Naive thymus-derived CD4-positive, alpha-beta T cell (primary cell): Measurements from ENCODE around the gene LIMS1. TPM values are rescaled to one million over a fixed set of nuclear protein-coding genes. Genes with fewer than 3 reads are reported as not detected.

Experiments
- ATAC-seq: fragments of 150-1000 bp; cut with Tn5 transposase; 2 replicates; pipeline ENCODE4 v1.10.0; 2021; ENCODE audit warnings: mild to moderate bottlenecking, moderate library complexity
- CTCF ChIA-PET: fragments of 350-600 bp; sonication (Branson Sonifier 250); formaldehyde crosslinking; loops from one replicate; lab custom pipeline; 2021; ENCODE audit warnings: antibody characterized with exemption; lab: Charles Lee
- POLR2A ChIA-PET: fragments of 350-600 bp; sonication (Branson Sonifier 250); formaldehyde crosslinking; loops from one replicate; lab custom pipeline; 2021; ENCODE audit warnings: antibody characterized with exemption, inconsistent platforms; lab: Charles Lee
- DNase-seq, 9 donors: peaks; one replicate each; pipeline versions ENCODE4 v3.0.0 to v3.0.0-alpha.2; 2020 to 2022; ENCODE audit warnings: mixed read lengths in 1 of 9
- H3K27ac ChIP-seq: one replicate; pipeline ENCODE4 v1.7.0; 2013; ENCODE audit warnings: mild to moderate bottlenecking, low read depth, low read length, moderate library complexity
- H3K27me3 ChIP-seq, 2 donors: one replicate each; pipeline ENCODE4 v1.7.0; 2013; ENCODE audit warnings: low read length in 2 of 2, mild to moderate bottlenecking in 2 of 2, moderate library complexity in 2 of 2; ENCODE audit not compliant: control insufficient read depth in 2 of 2, insufficient read depth in 2 of 2
- H3K36me3 ChIP-seq, 3 experiments: 1 replicate in 2 of 3; 2 replicates in 1 of 3; pipeline ENCODE4 v1.7.0; 2013; ENCODE audit warnings: low read length in 3 of 3, mild to moderate bottlenecking in 3 of 3, moderate library complexity in 1 of 3; ENCODE audit not compliant: insufficient read depth in 3 of 3, control insufficient read depth in 2 of 3
- H3K4me1 ChIP-seq, 2 donors: one replicate each; pipeline ENCODE4 v1.7.0; 2013; ENCODE audit warnings: low read length in 2 of 2, mild to moderate bottlenecking in 2 of 2, moderate library complexity in 1 of 2; ENCODE audit not compliant: control insufficient read depth in 2 of 2, insufficient read depth in 2 of 2
- H3K4me3 ChIP-seq: 2 replicates; pipeline ENCODE4 v1.7.0; 2013; ENCODE audit warnings: mild to moderate bottlenecking, low read length
- H3K9me3 ChIP-seq, 3 experiments: 1 replicate in 2 of 3; 2 replicates in 1 of 3; pipeline ENCODE4 v1.7.0; 2013; ENCODE audit warnings: low read length in 3 of 3; ENCODE audit not compliant: control insufficient read depth in 2 of 3
- H3K27ac Mint-ChIP-seq, 9 donors: one replicate each; pipeline ENCODE4 v1.8.0; 2020 to 2022; ENCODE audit warnings: mixed read lengths in 9 of 9, mild to moderate bottlenecking in 8 of 9, moderate library complexity in 5 of 9, inconsistent platforms in 2 of 9
- H3K27me3 Mint-ChIP-seq, 5 donors: one replicate each; pipeline ENCODE4 v1.8.0; 2021 to 2022; ENCODE audit warnings: mixed read lengths in 5 of 5, mild to moderate bottlenecking in 1 of 5
- H3K36me3 Mint-ChIP-seq, 5 donors: one replicate each; pipeline ENCODE4 v1.8.0; 2020 to 2022; ENCODE audit warnings: mixed read lengths in 5 of 5, mild to moderate bottlenecking in 3 of 5, inconsistent platforms in 1 of 5
- H3K4me1 Mint-ChIP-seq, 7 donors: one replicate each; pipeline ENCODE4 v1.8.0; 2020 to 2022; ENCODE audit warnings: mixed read lengths in 7 of 7, mild to moderate bottlenecking in 3 of 7, inconsistent platforms in 1 of 7
- H3K4me3 Mint-ChIP-seq, 10 donors: one replicate each; pipeline ENCODE4 v1.8.0; 2020 to 2022; ENCODE audit warnings: mild to moderate bottlenecking in 10 of 10, mixed read lengths in 10 of 10, moderate library complexity in 6 of 10, inconsistent platforms in 2 of 10
- H3K9me3 Mint-ChIP-seq, 11 donors: one replicate each; pipeline ENCODE4 v1.8.0; 2020 to 2022; ENCODE audit warnings: mixed read lengths in 11 of 11, mild to moderate bottlenecking in 4 of 11, inconsistent platforms in 1 of 11, moderate library complexity in 1 of 11
- intact Hi-C, 2 donors: fragments of 100-400 bp; cut with micrococcal nuclease; formaldehyde crosslinking; loops; one replicate each; pipeline ENCODE4 v1.15.1; 2023
- polyA plus RNA-seq, 2 donors: library from polyadenylated mRNA; unstranded; fragments of 300-500 nt; fragmentation: Illumina TruSeq; gene quantifications; one replicate each; pipeline ENCODE4 v1.2.3, GENCODE V29; 2021
- total RNA-seq, 6 experiments: library from RNA in 5 of 6; stranded (reverse) in 5 of 6; gene quantifications; 1 replicate in 5 of 6; 2 replicates in 1 of 6; pipeline ENCODE4 v1.2.3 and lab custom pipeline; 2021 to 2026

The LIMS1 gene
- total and polyA plus RNA-seq, 7 experiments from 2014 or later: 25.3 to 75.3 (median 53.5) TPM

- Mint-ChIP-seq H3K9me3 (no peaks in the 10 kb centered on the region), H3K4me3 (no peak overlapping the region), H3K27me3 (no peaks in the 10 kb centered on the region), H3K4me1 (peaks cover 0 to 36% (median 0%) of the 10 kb centered on the region in 7 donors), H3K36me3 (peaks cover 0 to 7% (median 5%) of the 10 kb centered on the region in 5 donors), H3K27ac (no peak overlapping the region)
- Histone ChIP-seq H3K36me3 (no peaks in the 10 kb centered on the region), H3K4me1 (peaks cover 0 to 9% of the 10 kb centered on the region in 2 donors), H3K9me3 (no peaks in the 10 kb centered on the region), H3K27ac (no peak overlapping the region), H3K4me3 (no peak overlapping the region), H3K27me3 (no peaks in the 10 kb centered on the region)
- intact Hi-C loops: no loop called here
- CTCF ChIA-PET: interaction anchor here (0.6 kb wide), 1 partner anchor 34 kb away, joined by 3 read pairs; no protein-coding TSS in a partner anchor
- no peak for DNase-seq
- ATAC-seq: no peak
- POLR2A ChIA-PET: no interaction called here
These were observed 68.2 kb downstream of the LIMS1 start for GRCh38 chr2:108602422-108602821.

DNA sequence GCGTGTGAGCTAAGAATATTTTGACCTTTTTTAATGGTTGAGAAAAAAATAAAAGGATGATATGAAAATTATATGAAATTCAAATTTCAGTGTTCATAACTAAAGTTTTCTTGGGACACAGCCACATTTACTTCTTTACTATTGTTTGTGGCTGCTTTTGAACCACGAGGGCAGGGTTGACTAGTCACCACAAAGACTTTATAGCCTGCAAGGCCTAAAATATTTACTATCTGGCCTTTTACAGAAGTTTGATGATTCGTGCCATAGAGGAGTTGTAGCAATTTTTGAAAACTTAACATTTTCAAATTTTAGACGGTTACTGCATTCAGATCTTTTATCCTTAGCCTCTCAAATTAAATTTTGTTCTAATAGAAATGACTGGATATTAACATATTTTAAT lies 69.9 kb downstream of the LIMS1 start:
- Mint-ChIP-seq H3K27ac (no peak overlapping the region), H3K9me3 (no peaks in the 10 kb centered on the region)
- intact Hi-C loops: no loop called here

GRCh38 chr2:108605947-108606346 lies 71.7 kb downstream of the LIMS1 start:
- Mint-ChIP-seq H3K4me3 (no peak overlapping the region), H3K9me3 (no peaks in the 10 kb centered on the region), H3K4me1 (peaks cover 12 to 53% (median 15%) of the 10 kb centered on the region in 7 donors), H3K27me3 (no peaks in the 10 kb centered on the region), H3K27ac (peak overlapping the region in 1 of 9 donors; percentile 25), H3K36me3 (peaks cover 0 to 7% (median under 1%) of the 10 kb centered on the region in 5 donors)
- H3K9me3 ChIP-seq: no peaks in the 10 kb centered on the region
- POLR2A ChIA-PET: interaction anchor here (1.2 to 2.4 kb wide), 4 partner anchors 11 to 113 kb away, joined by 3 to 6 read pairs (median 6); partner anchors contain the start of gene RANBP2
- H3K27me3 ChIP-seq: no peaks in the 10 kb centered on the region
- peaks cover 0 to 9% of the 10 kb centered on the region in 2 donors for H3K4me1 ChIP-seq
- no peaks in the 10 kb centered on the region for H3K36me3 ChIP-seq
- CTCF ChIA-PET: interaction anchor here (0.6 to 3.3 kb wide), 7 partner anchors 10 to 314 kb away, joined by 3 to 91 read pairs (median 5); no protein-coding TSS in a partner anchor
- intact Hi-C loops: loop anchor here (2.0 to 5.0 kb wide), 3 partner anchors 113 to 381 kb away; partner anchors contain the start of genes CCDC138 (in 1 of the 2), EDAR (in 1 of the 2) and RANBP2 (in 1 of the 2)
- H3K27ac ChIP-seq: no peak overlapping the region
- no peak overlapping the region for H3K4me3 ChIP-seq
- no peak for ATAC-seq
- DNase-seq: no peak

More for the DNA sequence above, 69.9 kb downstream of the LIMS1 start:
- ATAC-seq: no peak
- H3K9me3 ChIP-seq: no peaks in the 10 kb centered on the region
- no peaks in the 10 kb centered on the region for H3K27me3 Mint-ChIP-seq
- H3K4me3 Mint-ChIP-seq: no peak overlapping the region
- POLR2A ChIA-PET: interaction anchor here (0.9 to 2.4 kb wide), 2 partner anchors 13 to 24 kb away, joined by 3 to 6 read pairs; no protein-coding TSS in a partner anchor
- H3K4me1 ChIP-seq: peaks cover 0 to 9% of the 10 kb centered on the region in 2 donors
- no peak overlapping the region for H3K27ac ChIP-seq
- DNase-seq: no peak
- no peak overlapping the region for H3K4me3 ChIP-seq
- H3K36me3 Mint-ChIP-seq: peaks cover 0 to 7% (median 5%) of the 10 kb centered on the region in 5 donors
- H3K27me3 ChIP-seq: no peaks in the 10 kb centered on the region
- peaks cover 6 to 43% (median 9%) of the 10 kb centered on the region in 7 donors for H3K4me1 Mint-ChIP-seq
- H3K36me3 ChIP-seq: no peaks in the 10 kb centered on the region
- CTCF ChIA-PET: interaction anchor here (3.3 kb wide), 1 partner anchor 31 kb away, joined by 91 read pairs; no protein-coding TSS in a partner anchor

- H3K27me3 ChIP-seq: no peaks in the 10 kb centered on the region
- Mint-ChIP-seq H3K4me1 (peaks cover 20 to 68% (median 26%) of the 10 kb centered on the region in 7 donors), H3K36me3 (peaks cover 0 to 4% (median 0%) of the 10 kb centered on the region in 5 donors), H3K27ac (no peak overlapping the region), H3K27me3 (no peaks in the 10 kb centered on the region), H3K4me3 (no peak overlapping the region), H3K9me3 (no peaks in the 10 kb centered on the region)
- intact Hi-C loops: loop anchor here (1.0 to 5.0 kb wide), 7 partner anchors 12 to 379 kb away; partner anchors contain the start of genes RANBP2 (in 2 of the 2), CCDC138 (in 1 of the 2) and EDAR (in 1 of the 2)
- H3K36me3 ChIP-seq: no peaks in the 10 kb centered on the region
- H3K4me3 ChIP-seq: no peak overlapping the region
- peaks cover 4 to 14% of the 10 kb centered on the region in 2 donors for H3K4me1 ChIP-seq
- peak; percentile 45 for ATAC-seq
- CTCF ChIA-PET: interaction anchor here (0.6 to 10.2 kb wide), 5 partner anchors 13 to 282 kb away, joined by 3 to 136 read pairs (median 4); no protein-coding TSS in a partner anchor
- peak in 7 of 9 donors; percentile 30 to 61 (median 53) for DNase-seq
- POLR2A ChIA-PET: interaction anchor here (1.3 kb wide), 1 partner anchor 28 kb away, joined by 11 read pairs; no protein-coding TSS in a partner anchor
- H3K9me3 ChIP-seq: no peaks in the 10 kb centered on the region
- H3K27ac ChIP-seq: no peak overlapping the region
These were observed 73.5 kb downstream of the LIMS1 start for GRCh38 chr2:108607706-108608301.

GRCh38 chr2:108611021-108611420 lies 76.8 kb downstream of the LIMS1 start:
- H3K27me3 ChIP-seq: no peaks in the 10 kb centered on the region
- Mint-ChIP-seq H3K27me3 (no peaks in the 10 kb centered on the region), H3K4me3 (peak overlapping the region in 4 of 10 donors; percentile 14 to 60 (median 42)), H3K9me3 (no peaks in the 10 kb centered on the region), H3K4me1 (peaks cover 47 to 77% (median 55%) of the 10 kb centered on the region in 7 donors), H3K27ac (peak overlapping the region in 7 of 9 donors; percentile 14 to 79 (median 52)), H3K36me3 (peaks cover 0 to 2% (median 0%) of the 10 kb centered on the region in 5 donors)
- no peaks in the 10 kb centered on the region for H3K9me3 ChIP-seq
- ATAC-seq (no peak), DNase-seq (no peak)
- H3K4me3 ChIP-seq: no peak overlapping the region
- no peak overlapping the region for H3K27ac ChIP-seq
- H3K36me3 ChIP-seq: no peaks in the 10 kb centered on the region
- CTCF ChIA-PET: interaction anchor here (2.1 to 10.2 kb wide), 2 partner anchors 10 to 25 kb away, joined by 6 to 136 read pairs; no protein-coding TSS in a partner anchor
- POLR2A ChIA-PET: interaction anchor here (1.4 to 3.7 kb wide), 2 partner anchors 10 to 18 kb away, joined by 3 to 13 read pairs; no protein-coding TSS in a partner anchor
- H3K4me1 ChIP-seq: peaks cover 22 to 35% of the 10 kb centered on the region in 2 donors
- intact Hi-C loops: no loop called here

- H3K36me3 Mint-ChIP-seq: peaks cover 0 to 6% (median 0%) of the 10 kb centered on the region in 5 donors
- no peaks in the 10 kb centered on the region for H3K9me3 ChIP-seq
- ChIA-PET POLR2A (interaction anchor here (1.7 to 3.7 kb wide), 3 partner anchors 9 to 24 kb away, joined by 4 to 13 read pairs (median 6); no protein-coding TSS in a partner anchor), CTCF (interaction anchor here (2.1 to 10.2 kb wide), 2 partner anchors 9 to 24 kb away, joined by 6 to 136 read pairs; no protein-coding TSS in a partner anchor)
- H3K4me3 Mint-ChIP-seq: peak overlapping the region in 9 of 10 donors; percentile 39 to 66 (median 60)
- no peaks in the 10 kb centered on the region for H3K9me3 Mint-ChIP-seq
- peak overlapping the region; percentile 55 for H3K27ac ChIP-seq
- ATAC-seq (peak; percentile 76), DNase-seq (peak in 2 of 9 donors; percentile 29 to 33)
- H3K27me3 ChIP-seq: no peaks in the 10 kb centered on the region
- peaks cover 19 to 46% of the 10 kb centered on the region in 2 donors for H3K4me1 ChIP-seq
- peaks cover 51 to 75% (median 62%) of the 10 kb centered on the region in 7 donors for H3K4me1 Mint-ChIP-seq
- H3K36me3 ChIP-seq: no peaks in the 10 kb centered on the region
- intact Hi-C loops: loop anchor here (1.0 to 2.0 kb wide), 2 partner anchors 9 to 15 kb away; no protein-coding TSS in a partner anchor
- no peaks in the 10 kb centered on the region for H3K27me3 Mint-ChIP-seq
- H3K4me3 ChIP-seq: peak overlapping the region; percentile 22
- peak overlapping the region; percentile 57 to 97 (median 87) for H3K27ac Mint-ChIP-seq
These were observed 77.9 kb downstream of the LIMS1 start for GRCh38 chr2:108612153-108612513.
